ENCODE data around the gene FOCAD.
A peak's percentile ranks its signal among the peaks of the same experiment; 100 is the strongest.

The FOCAD gene

GRCh38 chr9:21023861-21024260, 339.8 kb downstream of the FOCAD start:
- H2AFZ ChIP-seq (ENCODE audit: low read length): no peak overlapping the region
- no peak overlapping the region for H3K27ac ChIP-seq (ENCODE audit: low read depth, low read length, poor library complexity, severe bottlenecking)
- no peaks in the 10 kb centered on the region for H3K9me3 ChIP-seq (ENCODE audit: low read length)
- H3K4me1 ChIP-seq (ENCODE audit: insufficient read depth, low read length, severe bottlenecking): peaks cover 16% of the 10 kb centered on the region
- H3K4me3 ChIP-seq (ENCODE audit: low read depth, low read length, poor library complexity, severe bottlenecking): no peak overlapping the region
- H3K4me2 ChIP-seq (ENCODE audit: low read length): no peak overlapping the region
- H4K20me1 ChIP-seq (ENCODE audit: insufficient read depth, low read length): no peaks in the 10 kb centered on the region
- no peaks in the 10 kb centered on the region for H3K27me3 ChIP-seq (ENCODE audit: insufficient read depth, low read length)
- no peak overlapping the region for H3K9ac ChIP-seq (ENCODE audit: low read length)
- H3F3A ChIP-seq (ENCODE audit: insufficient read depth, low read length): no peaks in the 10 kb centered on the region
- H3K79me2 ChIP-seq (ENCODE audit: insufficient read depth, low read length): peaks cover 18% of the 10 kb centered on the region; the same call in 1 of the 2 replicates
- H3K36me3 ChIP-seq (ENCODE audit: insufficient read depth, low read length): peaks cover 59% of the 10 kb centered on the region
- TF ChIP-seq EZH2 (IDR thresholded peaks at IDR 0.05; ENCODE audit: borderline replicate concordance, low read length) (no peak), CTCF (IDR thresholded peaks at IDR 0.05; ENCODE audit: low read length) (no peak)
- no peaks in the 10 kb centered on the region for H3K9me2 ChIP-seq (ENCODE audit: low read depth, low read length)

DNA sequence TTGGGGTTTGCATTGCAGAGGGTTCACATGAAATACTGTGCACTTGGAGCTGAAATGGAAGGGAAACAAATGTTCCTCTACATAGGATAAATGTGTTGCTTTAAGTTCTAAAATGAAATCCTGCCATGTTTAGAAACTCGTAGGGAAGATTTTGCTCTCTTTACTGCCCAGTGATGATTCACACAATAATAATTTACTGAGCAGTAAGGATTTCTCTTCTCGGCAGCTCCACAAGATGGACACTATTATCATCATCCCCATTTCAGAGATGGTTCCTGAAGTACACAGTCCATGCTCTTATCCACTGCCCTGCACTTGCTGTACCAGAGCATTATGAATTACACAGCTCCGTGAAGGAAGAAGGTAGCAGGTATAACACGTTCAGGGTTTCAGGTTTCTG, 343.2 kb downstream of the FOCAD start:
- Histone ChIP-seq H3K27me3 (ENCODE audit: insufficient read depth, low read length) (no peaks in the 10 kb centered on the region), H3K27ac (ENCODE audit: low read depth, low read length, poor library complexity, severe bottlenecking) (no peak overlapping the region), H2AFZ (ENCODE audit: low read length) (no peak overlapping the region), H3K9ac (ENCODE audit: low read length) (no peak overlapping the region), H3K4me1 (ENCODE audit: insufficient read depth, low read length, severe bottlenecking) (peaks cover 38% of the 10 kb centered on the region), H3K4me2 (ENCODE audit: low read length) (no peak overlapping the region), H3K9me2 (ENCODE audit: low read depth, low read length) (no peaks in the 10 kb centered on the region), H3F3A (ENCODE audit: insufficient read depth, low read length) (no peaks in the 10 kb centered on the region; the same call in 1 of the 2 replicates), H3K36me3 (ENCODE audit: insufficient read depth, low read length) (peaks cover 47% of the 10 kb centered on the region), H4K20me1 (ENCODE audit: insufficient read depth, low read length) (no peaks in the 10 kb centered on the region), H3K79me2 (ENCODE audit: insufficient read depth, low read length) (no peaks in the 10 kb centered on the region; the same call in 1 of the 2 replicates), H3K9me3 (ENCODE audit: low read length) (no peaks in the 10 kb centered on the region), H3K4me3 (ENCODE audit: low read depth, low read length, poor library complexity, severe bottlenecking) (no peak overlapping the region)
- TF ChIP-seq CTCF (IDR thresholded peaks at IDR 0.05; ENCODE audit: low read length) (no peak), EZH2 (IDR thresholded peaks at IDR 0.05; ENCODE audit: borderline replicate concordance, low read length) (no peak)

DNA sequence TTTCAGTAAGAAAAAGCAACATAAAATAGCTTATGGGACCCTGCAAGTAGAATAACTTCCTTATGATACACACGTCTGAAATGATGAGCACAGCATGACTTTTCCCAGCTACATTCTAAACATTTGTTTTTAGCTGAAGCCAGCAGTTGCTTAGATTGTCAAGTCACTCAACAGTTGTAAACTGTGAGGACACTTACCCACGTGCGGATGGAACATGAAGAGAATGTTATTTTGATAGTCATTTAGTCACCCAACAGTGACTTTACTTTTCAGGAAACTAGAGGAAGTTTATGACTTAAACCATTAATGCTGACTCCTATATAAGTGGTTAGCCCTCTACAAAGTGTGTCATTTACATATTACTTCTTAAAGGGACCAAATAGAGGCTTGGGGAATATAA, 344.4 kb downstream of the FOCAD start:
- 0 out of 2 replicates have a peak overlapping the region, but pooled peaks have one; percentile 18 for H3K4me2 ChIP-seq (ENCODE audit: low read length)
- H3K4me3 ChIP-seq (ENCODE audit: low read depth, low read length, poor library complexity, severe bottlenecking): no peak overlapping the region
- no peaks in the 10 kb centered on the region for H3K9me2 ChIP-seq (ENCODE audit: low read depth, low read length)
- H3K9me3 ChIP-seq (ENCODE audit: low read length): no peaks in the 10 kb centered on the region
- H2AFZ ChIP-seq (ENCODE audit: low read length): no peak overlapping the region
- TF ChIP-seq EZH2 (IDR thresholded peaks at IDR 0.05; ENCODE audit: borderline replicate concordance, low read length) (no peak), CTCF (IDR thresholded peaks at IDR 0.05; ENCODE audit: low read length) (no peak)
- no peak overlapping the region for H3K9ac ChIP-seq (ENCODE audit: low read length)
- no peaks in the 10 kb centered on the region; the same call in 1 of the 2 replicates for H3F3A ChIP-seq (ENCODE audit: insufficient read depth, low read length)
- peaks cover 43% of the 10 kb centered on the region for H3K36me3 ChIP-seq (ENCODE audit: insufficient read depth, low read length)
- no peaks in the 10 kb centered on the region for H4K20me1 ChIP-seq (ENCODE audit: insufficient read depth, low read length)
- peaks cover 39% of the 10 kb centered on the region for H3K4me1 ChIP-seq (ENCODE audit: insufficient read depth, low read length, severe bottlenecking)
- no peaks in the 10 kb centered on the region; the same call in 1 of the 2 replicates for H3K79me2 ChIP-seq (ENCODE audit: insufficient read depth, low read length)
- H3K27me3 ChIP-seq (ENCODE audit: insufficient read depth, low read length): no peaks in the 10 kb centered on the region
- no peak overlapping the region for H3K27ac ChIP-seq (ENCODE audit: low read depth, low read length, poor library complexity, severe bottlenecking)
